ENCODE data around the gene BCLAF3.

DNA sequence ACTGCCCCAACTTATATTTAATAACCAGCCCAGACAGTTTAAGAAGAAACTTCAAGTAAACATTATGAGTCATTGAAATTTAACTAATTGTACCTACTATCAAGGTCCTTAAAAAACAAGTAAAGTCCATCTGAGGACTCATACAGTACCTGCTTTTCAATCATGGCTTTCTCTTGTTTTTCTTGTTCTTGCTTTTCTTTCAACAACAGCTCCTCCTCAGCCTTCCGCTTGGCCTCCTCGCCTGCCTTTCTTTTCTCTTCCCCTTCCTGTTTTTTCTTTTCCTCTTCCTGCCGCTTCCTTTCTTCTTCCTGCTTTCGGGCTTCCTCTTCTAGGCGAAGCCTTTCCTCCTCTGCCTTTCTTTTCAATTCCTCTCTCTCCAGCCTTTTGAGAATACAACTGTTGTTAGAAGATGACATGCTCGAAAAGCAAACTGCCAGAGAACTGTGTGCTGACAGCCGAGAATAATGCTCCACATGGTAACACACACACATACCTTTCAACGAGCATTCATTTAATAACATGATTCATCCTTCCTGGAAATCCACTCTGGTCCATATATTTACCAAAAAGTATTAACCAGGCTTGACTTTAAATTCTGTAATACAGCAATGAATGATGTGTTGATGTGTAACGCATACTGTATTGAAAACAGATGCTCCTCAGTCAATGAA lies 25.2 kb upstream of the BCLAF3 start:
- TF ChIP-seq, protein P1, sequence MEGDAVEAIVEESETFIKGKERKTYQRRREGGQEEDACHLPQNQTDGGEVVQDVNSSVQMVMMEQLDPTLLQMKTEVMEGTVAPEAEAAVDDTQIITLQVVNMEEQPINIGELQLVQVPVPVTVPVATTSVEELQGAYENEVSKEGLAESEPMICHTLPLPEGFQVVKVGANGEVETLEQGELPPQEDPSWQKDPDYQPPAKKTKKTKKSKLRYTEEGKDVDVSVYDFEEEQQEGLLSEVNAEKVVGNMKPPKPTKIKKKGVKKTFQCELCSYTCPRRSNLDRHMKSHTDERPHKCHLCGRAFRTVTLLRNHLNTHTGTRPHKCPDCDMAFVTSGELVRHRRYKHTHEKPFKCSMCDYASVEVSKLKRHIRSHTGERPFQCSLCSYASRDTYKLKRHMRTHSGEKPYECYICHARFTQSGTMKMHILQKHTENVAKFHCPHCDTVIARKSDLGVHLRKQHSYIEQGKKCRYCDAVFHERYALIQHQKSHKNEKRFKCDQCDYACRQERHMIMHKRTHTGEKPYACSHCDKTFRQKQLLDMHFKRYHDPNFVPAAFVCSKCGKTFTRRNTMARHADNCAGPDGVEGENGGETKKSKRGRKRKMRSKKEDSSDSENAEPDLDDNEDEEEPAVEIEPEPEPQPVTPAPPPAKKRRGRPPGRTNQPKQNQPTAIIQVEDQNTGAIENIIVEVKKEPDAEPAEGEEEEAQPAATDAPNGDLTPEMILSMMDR (IDR thresholded peaks at IDR 0.05), result no peak
- no peak for TF ChIP-seq EZH2 (IDR thresholded peaks at IDR 0.05)

Data from neural progenitor cell (in vitro differentiated cells).